Measurements from ENCODE around the gene CALY.
"Not testable (repeated sequence)": the region's sequence is repeated elsewhere in the genome, so short reads cannot be mapped to it uniquely, and the experiment has no call there.

CALY gene

GRCh38 chr10:133336577-133337369 lies at the start of gene CALY:
Gene CALY, minus strand, starts transcription at chr10:133336896. Its CDS starts 7,907 bp downstream, at chr10:133328989.
- DNase-seq: no peak

- no peak for DNase-seq
Observed at GRCh38 chr10:133385214-133385613, 48.5 kb upstream of the CALY start.

GRCh38 chr10:133384071-133384470 lies 47.4 kb upstream of the CALY start:
- DNase-seq: no peak

DNA sequence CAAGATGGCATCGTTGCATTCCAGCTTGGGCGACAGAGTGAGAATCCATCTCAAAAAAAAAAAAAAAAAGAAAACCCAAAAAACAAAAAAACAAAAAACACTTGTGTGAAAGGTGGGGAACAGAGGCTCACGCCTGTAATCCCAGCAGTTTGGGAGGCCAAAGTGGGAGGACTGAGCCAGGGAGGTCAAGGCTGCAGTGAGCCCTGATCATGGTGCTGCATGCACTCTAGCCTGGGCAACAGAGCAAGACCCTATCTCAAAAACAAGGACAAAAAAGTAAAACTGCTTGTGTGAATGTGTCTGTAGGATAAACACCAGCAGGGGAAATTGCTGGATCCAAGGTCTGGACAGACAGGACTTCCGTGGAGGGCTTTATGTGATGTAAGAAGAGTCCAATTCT lies 46.9 kb upstream of the CALY start:
- DNase-seq: no peak

GRCh38 chr10:133381036-133381435 lies 44.3 kb upstream of the CALY start:
- no peak for DNase-seq

DNA sequence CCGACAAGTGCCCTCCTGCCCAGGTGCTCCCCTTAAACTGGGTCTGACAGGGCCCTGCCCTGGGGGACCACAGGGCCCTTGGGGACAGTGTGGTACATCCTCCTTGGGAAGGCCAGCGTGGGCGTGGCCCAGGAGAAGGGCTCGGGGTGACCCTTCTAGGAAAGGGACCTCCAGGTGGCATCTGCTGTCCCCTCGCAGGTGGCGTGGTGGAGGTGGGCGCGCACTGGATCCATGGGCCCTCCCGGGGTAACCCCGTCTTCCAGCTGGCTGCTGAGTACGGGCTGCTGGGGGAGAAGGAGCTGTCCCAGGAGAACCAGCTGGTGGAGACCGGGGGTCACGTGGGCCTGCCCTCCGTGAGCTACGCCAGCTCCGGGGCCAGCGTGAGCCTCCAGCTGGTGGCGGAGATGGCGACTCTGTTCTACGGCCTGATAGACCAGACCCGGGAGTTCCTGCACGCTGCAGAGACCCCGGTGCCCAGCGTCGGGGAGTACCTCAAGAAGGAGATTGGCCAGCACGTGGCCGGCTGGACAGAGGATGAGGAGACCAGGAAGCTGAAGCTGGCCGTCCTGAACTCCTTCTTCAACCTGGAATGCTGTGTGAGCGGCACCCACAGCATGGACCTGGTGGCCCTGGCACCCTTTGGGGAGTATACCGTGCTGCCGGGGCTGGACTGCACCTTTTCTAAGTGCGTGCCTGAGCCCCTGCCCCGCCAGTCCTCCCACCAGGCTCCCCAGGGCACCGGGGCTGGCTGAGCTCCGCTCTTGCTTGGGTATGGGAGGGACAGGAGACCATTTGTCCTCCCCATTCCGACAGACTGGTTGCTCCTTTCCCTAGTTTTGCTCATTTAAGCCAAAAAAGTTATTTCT lies 43.3 kb upstream of the CALY start:
- no peak for DNase-seq

GRCh38 chr10:133379152-133379800 lies 42.6 kb upstream of the CALY start, which contains the start of gene PAOX:
Gene PAOX, plus strand, starts transcription at chr10:133379262. Its CDS starts 55 bp downstream, at chr10:133379317.
- DNase-seq: peak; percentile 71

GRCh38 chr10:133378251-133379096 lies 41.8 kb upstream of the CALY start:
- peak; percentile 79 for DNase-seq

DNA sequence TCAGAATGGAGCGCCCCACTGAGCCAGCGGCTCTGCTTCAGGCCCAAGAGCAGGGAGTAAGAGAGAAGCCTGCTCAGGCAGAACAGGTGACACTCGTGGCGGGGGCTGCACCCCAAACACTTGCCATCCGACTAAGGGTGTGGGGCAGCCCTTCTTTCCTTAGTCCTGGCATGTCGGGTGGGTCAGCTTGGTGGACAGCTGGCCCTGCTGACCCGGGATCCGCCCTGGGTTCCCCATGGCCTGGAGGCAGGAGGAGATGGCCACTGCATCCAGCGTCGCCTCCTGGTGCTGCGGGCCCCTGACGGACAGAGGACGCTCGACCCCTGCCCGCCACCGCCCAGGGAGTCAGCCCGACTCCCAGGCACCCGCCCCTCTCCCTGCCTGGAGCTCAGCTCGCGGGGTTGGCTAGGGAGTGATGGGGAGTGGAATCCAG lies 41.1 kb upstream of the CALY start:
- DNase-seq: no peak

- no peak for DNase-seq
Observed at GRCh38 chr10:133377025-133377817, 40.5 kb upstream of the CALY start.

GRCh38 chr10:133376183-133376582 lies 39.5 kb upstream of the CALY start:
- DNase-seq: not testable (repeated sequence)

GRCh38 chr10:133375357-133376115 lies 38.8 kb upstream of the CALY start:
- no peak for DNase-seq

GRCh38 chr10:133373174-133374090 lies 36.7 kb upstream of the CALY start, which contains the start of gene ECHS1:
Gene ECHS1, minus strand, starts transcription at chr10:133373354. Its CDS starts 21 bp downstream, at chr10:133373333.
- DNase-seq: peak; percentile 97

DNA sequence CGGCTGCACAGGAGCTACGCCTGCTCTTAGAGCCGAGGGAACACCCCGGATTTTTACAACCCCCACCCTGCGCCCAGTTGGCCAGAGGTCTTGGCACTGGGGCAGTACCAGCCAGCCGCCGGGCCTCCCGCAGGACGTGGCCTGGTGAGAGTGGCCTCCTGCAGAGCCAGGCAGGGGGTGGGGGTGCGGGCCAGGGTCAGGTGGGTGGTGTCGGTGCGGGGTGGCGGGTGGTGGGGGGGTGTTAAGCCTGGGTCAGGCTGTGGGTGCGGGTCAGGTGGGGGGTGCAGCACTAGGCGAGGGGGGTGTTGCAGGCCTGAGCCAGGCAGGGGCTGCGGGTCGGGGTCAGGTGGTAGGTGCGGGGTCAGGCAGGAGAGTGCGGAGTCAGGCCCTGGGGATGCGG lies 35.8 kb upstream of the CALY start:
- no peak for DNase-seq

GRCh38 chr10:133370030-133370786 lies 33.5 kb upstream of the CALY start:
- no peak for DNase-seq

DNA sequence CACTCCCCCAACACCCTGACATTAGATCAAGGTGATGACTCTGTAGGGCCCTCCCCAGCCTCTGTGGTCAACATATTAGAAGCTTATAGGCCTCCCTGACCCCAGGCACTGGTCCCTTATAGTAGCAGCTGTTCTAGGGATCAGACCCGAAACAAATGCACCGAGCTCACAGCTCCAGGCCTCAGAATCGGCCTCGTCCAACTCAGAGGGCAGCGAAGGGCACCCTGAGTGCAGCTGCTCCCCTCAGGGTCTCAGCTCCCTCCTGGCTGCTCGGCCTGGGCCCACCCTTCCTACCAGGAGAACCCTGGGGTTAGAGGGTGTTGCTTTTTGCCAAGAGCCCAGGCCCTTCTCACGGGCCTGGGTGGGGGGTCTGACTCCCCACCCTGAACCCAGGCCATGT lies 31.5 kb upstream of the CALY start:
- DNase-seq: no peak

GRCh38 chr10:133367461-133367860 lies 30.8 kb upstream of the CALY start:
- DNase-seq: not testable (repeated sequence)

DNA sequence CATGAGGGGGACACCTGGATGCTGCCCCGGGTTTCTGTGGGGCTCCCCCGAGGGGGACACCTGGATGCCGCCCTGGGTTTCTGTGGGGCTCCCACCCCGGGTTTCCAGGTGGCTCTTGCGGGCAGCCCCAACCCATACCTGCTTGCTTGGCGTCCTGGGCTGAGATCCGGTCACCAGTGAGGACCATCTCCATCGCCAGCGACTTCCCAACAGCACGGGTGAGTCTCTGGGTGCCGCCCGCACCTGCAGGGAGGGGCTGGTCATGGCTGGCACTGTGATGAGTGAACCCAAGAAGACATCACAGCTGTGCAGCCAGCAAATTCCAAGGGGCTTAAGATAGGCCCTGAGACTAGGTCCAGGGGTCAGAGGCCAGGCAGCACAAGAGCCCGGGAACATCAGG lies 30.1 kb upstream of the CALY start:
- no peak for DNase-seq

DNA sequence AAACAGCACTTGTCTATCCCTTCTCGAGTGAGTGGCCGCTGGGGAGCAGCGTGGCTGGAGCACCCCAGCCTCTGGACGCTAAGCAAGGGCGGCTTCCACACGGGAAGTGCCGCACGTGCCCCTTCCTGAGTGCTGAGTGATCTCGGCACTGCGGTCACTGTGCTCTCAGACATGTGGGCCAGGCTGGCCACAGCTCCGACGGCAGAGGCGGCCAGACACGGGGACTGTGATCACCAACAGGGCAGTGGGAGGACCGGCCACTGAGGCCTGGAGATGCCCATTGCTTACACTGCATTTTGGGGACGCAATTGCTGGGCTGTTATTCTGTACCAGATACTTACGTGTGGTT lies 29.4 kb upstream of the CALY start:
- no peak for DNase-seq
